Stromal cell of bone marrow (primary cell): ENCODE data around the gene USP28.
"Not testable (repeated sequence)": the region's sequence is repeated elsewhere in the genome, so short reads cannot be mapped to it uniquely, and the experiment has no call there.

Experiments used
- DNase-seq: peaks from one replicate; pipeline ENCODE4 v3.0.0-alpha.2; 2012; ENCODE audit warnings: low read depth

USP28 gene

DNA sequence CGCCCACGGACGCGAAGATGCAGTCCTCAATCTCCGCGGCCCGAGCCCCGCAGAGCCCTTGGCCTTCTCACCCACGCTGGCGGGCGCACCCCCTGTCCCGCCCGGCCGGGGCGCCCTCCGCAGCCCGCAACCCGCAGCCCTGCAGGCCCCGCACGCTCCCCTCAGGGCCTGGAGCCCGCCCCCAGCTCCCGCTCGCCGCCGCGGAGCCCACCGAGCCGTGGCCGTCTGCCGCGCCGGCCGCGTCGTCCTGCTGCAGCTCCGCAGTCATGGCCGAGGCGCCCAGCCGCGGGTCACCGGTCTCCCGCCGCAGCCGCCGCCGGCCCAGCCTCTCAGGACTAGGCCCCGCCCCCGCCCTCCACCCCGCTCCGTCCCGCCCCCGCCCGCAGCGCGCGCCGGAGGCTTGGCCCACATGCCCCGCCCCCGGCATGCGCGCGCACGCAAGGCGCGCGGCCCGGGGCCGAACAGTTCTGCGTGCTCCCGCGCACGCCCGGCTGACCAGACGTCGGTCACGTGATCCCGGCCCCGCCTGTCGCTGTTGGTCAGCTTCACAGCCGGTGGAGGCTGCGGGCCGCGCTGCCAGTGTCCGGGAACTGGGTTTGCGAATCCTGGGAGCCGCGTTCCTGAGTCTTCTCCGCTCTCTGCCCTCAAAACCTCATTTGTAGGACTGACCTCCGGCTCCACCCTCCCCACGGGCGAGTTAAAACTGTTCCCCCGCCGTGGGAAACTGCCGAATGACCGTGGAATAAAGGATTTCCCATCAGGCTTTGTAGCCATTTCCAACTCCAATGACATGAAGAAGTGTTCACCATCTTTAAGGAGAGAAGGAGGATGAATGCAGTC is at the start of gene USP28:
USP28 (minus strand) TSS at position 339 of the 840 bp plus-strand sequence; CDS start at position 268, 71 bp downstream.
- peak; percentile 90 for DNase-seq

DNA sequence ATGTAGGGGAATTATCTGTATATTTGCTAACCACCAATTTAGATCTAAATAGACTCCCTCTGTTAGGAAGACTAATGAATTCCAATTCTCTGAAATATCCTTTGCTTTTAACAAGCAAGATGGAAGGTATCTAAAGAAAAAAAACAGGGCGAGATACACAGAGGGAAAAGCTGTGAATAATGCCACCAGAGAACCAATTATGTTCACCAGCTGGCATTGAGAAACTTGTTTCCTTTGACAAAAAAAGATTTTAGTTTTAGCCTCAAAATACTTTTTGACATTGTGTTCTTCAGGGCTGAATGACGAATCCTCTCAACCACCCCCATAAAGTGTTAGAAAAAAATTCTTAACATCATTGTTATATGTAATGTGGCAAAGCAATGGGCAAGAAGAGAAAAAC is 48.2 kb upstream of the USP28 start:
- DNase-seq, result no peak

DNA sequence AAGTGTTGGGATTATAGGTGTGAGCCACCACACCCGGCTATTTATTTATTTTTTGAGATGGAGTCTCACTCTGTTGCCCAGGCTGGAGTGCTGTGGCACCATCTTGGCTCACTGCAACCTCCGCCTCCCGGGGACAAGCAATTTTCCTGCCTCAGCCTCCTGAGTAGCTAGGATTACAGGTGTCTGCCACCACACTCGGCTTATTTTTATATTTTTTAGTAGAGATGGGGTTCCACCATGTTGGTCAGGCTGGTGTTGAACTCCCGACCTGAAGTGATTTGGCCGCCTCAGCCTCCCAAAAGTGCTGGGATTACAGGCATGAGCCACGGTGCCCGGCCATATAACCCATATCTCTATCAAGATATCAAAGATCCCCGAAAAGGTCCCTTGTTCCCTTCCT is 36.1 kb upstream of the USP28 start:
- not testable (repeated sequence) for DNase-seq

DNA sequence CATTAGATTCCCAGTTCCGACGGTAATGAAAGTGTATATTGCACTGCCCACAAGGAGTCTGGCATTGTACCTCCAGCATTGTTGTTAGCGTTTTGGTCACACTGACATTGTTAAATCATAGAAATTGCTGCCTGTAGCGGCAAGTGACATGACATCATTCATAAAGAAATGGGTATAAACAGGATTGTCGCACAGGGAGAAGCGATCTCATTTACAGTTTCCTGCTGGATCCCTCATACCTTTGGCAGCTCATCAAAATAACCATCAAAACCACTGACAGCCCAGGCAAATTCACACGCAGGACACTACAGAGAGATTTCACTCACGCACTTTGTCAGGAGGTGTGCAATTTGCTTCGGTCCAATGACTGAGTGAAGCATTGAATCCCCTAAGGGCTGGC is 32.7 kb upstream of the USP28 start:
- no peak for DNase-seq

DNA sequence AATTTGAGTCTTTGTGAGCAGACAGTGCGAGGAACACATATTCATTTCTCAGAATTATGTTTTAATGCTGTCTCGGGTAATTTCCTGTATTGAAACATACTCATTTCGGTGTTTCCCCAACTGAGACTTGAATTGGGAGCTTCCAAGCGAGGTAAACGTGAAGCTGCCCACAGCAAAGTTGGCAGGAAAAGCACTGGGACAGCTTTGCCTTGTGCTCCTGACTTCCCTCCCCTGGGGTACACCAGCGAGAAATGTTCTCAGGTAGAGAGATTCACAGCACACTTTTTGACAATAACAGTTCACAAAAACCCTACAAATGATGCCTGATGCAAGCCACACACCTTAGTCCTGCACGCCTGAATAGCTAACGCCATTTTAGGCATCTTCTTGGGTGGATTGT is 32.3 kb upstream of the USP28 start:
- DNase-seq, result no peak

DNA sequence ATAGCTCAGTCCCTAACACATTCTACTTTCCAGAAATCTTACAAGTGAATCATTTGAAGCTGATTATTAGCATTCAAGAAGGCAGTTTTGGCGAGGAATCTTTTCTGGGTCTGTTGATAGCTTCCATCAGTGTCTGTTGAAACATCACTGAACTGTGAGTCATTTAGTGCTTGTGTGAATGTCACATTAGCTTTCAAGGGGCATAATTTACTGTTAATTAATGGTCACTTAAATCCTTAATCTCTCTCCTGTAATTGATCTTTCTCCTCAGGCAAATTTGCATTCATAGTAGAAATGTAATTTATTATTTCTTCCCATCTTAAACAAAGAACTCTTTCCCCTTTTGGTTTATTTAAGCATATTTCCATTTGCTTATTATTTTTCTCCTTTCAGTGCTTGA is 31.8 kb upstream of the USP28 start:
- DNase-seq, result no peak

DNA sequence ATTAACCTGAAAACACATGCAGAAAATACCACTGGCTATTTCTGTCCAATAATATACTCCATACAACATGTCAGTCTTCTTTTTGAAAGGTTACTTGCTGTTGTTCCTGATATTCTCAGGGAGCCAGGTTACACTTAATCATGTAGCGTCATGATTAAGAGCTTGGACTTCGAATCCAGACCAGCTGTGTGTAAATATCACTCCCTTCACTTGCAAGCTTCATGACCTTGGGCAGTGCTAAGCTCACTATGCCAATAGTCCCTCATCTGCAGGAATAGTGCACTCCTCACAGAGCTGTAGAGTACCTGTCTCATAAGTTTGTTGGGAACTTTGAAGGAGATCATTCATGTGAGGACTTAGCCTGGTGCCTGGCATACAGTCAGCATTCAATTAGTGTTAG is 31.1 kb upstream of the USP28 start:
- no peak for DNase-seq

DNA sequence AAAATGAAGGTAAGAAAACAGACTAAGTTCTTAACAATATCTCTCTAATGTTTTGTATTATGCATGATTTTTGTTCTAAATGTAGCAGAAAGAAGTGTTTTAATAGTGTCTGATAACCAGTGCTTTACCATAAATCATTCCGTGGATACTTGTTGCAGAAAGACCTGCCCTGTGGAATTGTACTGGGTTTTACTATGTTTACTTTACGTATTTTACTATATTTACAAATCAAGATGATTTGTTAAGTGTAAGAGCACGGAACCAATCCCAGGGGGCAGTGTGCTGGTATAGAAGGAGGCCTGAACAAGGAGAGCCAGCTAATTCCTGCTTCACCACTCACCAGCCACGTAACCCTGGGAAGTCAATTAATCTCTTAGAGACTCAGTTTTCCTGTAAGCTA is 30.7 kb upstream of the USP28 start:
- no peak for DNase-seq

DNA sequence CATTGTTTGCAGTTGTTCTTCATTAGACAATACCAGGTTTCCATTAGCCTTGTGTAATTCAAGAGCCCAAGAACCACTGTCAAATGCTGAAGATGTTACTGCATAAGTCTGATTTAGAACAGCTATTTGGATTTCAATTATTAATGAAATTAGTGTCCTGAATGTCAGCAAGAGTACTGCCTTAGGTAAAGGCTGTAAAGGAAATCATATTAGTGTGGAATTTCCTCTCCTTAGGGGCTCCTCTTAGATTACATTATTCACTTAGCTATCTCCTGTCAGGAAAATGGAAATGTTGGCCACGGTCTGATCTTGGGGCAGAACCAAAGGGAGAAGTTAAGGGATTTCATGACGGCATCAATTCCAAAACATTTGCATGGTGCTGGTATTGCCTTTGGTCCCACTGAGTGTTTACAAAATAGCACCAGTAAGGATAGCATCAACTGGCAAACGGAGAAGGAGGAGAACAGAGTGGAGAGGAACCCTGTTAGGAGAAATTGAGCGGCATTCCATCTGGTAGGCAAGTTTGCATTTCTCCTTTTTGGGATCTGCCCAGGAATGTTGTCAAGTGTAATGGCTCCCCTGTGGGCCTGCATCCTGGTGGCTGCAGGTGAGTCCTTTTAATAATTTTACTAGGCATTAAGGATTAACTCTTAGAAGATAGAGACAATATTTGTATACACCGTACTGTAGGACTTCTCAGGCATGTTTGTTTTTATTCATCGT is 29.2 kb upstream of the USP28 start, which contains the start of gene HTR3B:
HTR3B (plus strand) TSS at position 418 of the 723 bp plus-strand sequence; CDS start at position 556, 138 bp downstream.
- no peak for DNase-seq

GRCh38 chr11:113901141-113901540 is 25.8 kb upstream of the USP28 start:
- DNase-seq, result no peak

DNA sequence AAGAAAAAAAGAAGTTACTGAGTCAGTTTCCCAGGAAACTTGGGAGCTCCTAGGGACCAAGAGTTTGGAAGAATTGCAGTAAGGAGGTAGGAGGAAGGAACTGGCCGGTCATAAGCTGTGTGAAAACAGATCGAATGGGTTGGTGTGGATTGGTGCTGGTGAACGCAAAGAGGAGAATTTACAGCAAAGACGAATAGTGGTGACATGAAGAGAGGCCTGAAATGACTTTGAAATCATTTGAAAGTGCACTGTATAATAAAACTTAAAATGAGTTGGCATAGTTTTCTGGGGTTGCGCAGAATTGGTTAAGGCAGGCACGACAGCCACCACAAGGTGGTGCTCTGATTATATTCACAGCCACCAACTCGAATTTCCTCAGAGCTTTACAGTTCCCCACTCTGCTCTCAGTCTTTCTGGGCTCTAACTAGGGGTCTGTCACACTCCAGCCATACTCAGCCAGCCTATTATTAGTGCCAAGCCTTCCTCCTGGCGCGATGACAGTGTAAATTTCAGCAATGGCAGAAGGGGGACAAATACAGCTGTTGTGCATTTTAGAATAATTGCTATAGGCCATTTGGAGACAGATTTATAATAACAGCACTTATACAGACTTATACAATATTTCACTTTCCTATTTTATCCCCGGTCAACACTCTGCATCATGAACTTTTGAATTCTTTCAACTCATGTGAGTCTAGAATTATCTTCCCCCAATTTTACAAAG is 20.9 kb upstream of the USP28 start:
- DNase-seq, result peak; percentile 17

DNA sequence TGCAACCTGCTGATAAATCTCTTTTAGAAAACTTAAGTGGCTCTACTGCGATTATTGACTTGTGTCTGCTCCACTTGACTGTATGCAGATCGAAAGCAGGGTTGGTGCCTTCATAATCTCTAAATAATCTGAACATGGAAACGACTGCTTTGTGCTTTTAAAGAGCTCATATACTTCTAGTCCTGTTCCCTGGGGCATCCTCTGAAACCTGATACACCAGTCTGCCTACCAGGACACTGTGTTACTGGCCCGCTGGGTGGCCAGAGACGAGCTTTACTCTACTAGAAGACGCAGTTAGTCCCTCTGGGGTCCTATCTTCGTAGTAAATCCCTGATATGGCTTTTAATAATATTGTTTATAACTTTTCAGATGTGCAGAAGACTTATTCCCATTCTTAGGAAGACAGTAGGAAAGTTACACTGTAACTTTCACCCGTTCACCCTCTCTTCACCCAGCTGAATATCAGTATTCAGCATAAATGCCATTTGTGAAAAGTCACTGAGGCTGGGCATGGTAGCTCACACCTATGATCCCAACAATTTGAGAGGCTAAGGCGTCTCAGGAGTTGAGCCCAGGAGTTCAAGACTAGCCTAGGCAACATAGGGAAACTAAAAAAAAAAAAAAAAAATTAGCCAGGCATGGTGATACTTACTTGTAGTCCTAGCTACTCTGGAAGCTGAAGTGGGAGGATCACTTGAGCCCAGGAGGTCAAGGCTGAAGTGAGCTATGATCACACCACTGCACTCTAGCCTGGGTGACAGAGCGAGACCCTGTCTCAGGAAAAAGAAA is 20.2 kb upstream of the USP28 start:
- DNase-seq, result no peak

GRCh38 chr11:113894421-113894996 is 19.1 kb upstream of the USP28 start:
- DNase-seq, result no peak

GRCh38 chr11:113888848-113889247 is 13.5 kb upstream of the USP28 start:
- DNase-seq, result no peak

DNA sequence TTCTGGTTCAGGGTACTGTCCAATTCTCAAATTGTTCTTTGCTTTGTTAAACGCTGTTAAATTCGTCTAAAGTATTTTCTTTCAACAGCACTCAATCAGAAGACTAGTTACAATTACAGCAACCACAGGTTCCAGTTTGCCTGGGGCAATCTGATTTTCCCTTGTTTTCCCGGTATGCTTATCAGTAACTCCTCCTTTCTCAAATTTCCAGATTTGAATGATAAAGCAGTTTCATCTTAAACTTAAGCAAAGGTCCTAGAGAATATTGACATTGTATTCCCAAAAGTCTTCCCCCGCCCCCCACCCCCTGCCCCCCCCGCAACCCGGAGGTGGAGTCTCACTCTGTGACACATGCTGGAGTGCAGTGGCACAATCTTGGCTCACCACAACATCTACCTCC is 10.5 kb upstream of the USP28 start:
- DNase-seq, result no peak

DNA sequence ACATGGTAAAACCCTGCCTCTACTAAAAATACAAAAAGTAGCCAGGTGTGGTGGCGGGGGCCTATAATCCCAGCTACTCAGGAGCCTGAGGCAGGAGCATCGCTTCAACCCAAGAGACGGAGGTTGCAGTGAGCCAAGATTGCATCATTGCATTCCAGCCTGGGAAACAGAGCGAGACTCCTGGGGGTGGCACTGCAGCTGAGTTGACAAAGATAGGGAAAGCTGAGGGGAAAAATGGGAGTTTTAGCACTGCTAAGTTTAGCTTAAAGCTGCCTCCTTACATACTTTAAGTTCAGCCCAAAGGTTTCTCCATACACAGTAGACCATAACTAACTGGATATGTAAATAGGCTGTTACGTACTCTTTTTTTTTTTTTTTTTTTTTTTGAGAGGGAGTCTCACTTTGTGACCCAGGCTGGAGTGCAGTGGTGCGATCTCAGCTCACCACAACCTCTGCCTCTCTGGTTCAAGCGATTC is 9.0 kb upstream of the USP28 start:
- DNase-seq, result no peak

DNA sequence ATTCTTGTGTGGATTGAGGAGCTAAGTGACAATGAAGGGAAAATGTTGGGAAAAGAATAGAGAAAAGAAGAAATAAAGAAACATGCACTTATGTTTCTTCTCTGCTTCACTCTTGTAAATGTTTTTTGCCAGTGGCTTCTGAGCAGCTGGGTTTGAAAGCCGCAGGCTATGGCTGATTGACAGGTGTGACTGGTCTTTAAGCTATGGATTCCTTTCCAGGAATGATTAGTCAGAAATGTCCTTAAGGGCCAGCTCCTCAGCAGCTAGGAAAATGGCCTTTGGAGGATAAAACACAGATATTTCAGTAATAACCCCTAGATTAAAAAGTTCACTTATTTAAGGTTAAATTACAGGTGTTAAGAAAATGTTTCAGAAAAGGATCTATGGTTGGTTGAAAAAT is 6.5 kb upstream of the USP28 start:
- DNase-seq, result no peak

- no peak for DNase-seq
These were observed 5.6 kb upstream of the USP28 start for GRCh38 chr11:113880971-113881370.

GRCh38 chr11:113879446-113879845 is 4.1 kb upstream of the USP28 start:
- not testable (repeated sequence) for DNase-seq

- DNase-seq, result no peak
These were observed 2.3 kb upstream of the USP28 start for GRCh38 chr11:113877670-113878055.
